Measurements from ENCODE around the gene APOA5. TPM values are rescaled to one million over a fixed set of nuclear protein-coding genes. Genes with fewer than 3 reads are reported as not detected.

APOA5 gene
- total and polyA plus RNA-seq, 2 experiments from 2014 or later = 0.18 to 0.35 TPM

DNA sequence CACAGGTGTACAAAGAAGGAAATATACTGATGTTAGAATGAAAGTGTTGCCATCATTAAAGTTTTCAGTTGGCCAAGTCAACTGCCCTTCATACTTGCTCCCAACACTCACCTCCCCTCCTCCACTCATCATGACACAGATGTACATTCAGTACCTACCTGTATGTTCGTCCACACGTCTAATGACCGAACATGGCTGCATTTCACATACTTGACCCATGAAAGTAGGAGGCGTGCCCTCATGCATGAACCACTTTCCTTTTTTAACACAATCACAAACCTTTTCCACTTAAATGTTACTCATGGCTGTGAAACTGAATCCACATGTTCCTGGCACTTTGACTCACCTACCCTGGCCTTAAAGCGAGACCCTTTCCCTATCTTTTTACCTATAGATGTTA is 15.7 kb downstream of the APOA5 start:
- no peak overlapping the region for H3K4me3 ChIP-seq
- H3K9me2 ChIP-seq (ENCODE audit: insufficient read depth) = no peaks in the 10 kb centered on the region
- Mint-ChIP-seq H3K4me1 (peaks cover 18% of the 10 kb centered on the region), H3K27ac (peak overlapping the region; percentile 5; the same call in 1 of the 2 replicates), H3K27me3 (ENCODE audit: insufficient read depth, low read depth, poor library complexity) (peaks cover 4% of the 10 kb centered on the region), H3K4me3 (no peak overlapping the region), H3K9me3 (no peaks in the 10 kb centered on the region), H3K36me3 (ENCODE audit: low read depth) (peaks cover 44% of the 10 kb centered on the region)
- no peak overlapping the region for H3K4me2 ChIP-seq
- 0 out of 2 replicates have a peak, but pooled peaks cover 5% of the 10 kb centered on the region for H3F3A ChIP-seq (replicated peaks; ENCODE audit: low read depth)
- H3K27ac ChIP-seq (ENCODE audit: low read depth) = no peak overlapping the region
- DNase-seq (ENCODE audit: low spot score) (no peak), ATAC-seq (no peak)
- H3K79me2 ChIP-seq (replicated peaks; ENCODE audit: insufficient read depth) = peaks cover 13% of the 10 kb centered on the region
- H3K4me1 ChIP-seq (ENCODE audit: insufficient read depth) = peaks cover 20% of the 10 kb centered on the region
- no peak overlapping the region for H2AFZ ChIP-seq
- H4K20me1 ChIP-seq (replicated peaks; ENCODE audit: insufficient read depth) = peaks cover 8% of the 10 kb centered on the region; the same call in 1 of the 2 replicates
- no peak for TF ChIP-seq EZH2phosphoT487 (IDR thresholded peaks at IDR 0.05; ENCODE audit: unreplicated experiment)
- TF ChIP-seq, protein P1, sequence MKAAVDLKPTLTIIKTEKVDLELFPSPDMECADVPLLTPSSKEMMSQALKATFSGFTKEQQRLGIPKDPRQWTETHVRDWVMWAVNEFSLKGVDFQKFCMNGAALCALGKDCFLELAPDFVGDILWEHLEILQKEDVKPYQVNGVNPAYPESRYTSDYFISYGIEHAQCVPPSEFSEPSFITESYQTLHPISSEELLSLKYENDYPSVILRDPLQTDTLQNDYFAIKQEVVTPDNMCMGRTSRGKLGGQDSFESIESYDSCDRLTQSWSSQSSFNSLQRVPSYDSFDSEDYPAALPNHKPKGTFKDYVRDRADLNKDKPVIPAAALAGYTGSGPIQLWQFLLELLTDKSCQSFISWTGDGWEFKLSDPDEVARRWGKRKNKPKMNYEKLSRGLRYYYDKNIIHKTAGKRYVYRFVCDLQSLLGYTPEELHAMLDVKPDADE (IDR thresholded peaks at IDR 0.05) = no peak
- TF ChIP-seq, protein P2, sequence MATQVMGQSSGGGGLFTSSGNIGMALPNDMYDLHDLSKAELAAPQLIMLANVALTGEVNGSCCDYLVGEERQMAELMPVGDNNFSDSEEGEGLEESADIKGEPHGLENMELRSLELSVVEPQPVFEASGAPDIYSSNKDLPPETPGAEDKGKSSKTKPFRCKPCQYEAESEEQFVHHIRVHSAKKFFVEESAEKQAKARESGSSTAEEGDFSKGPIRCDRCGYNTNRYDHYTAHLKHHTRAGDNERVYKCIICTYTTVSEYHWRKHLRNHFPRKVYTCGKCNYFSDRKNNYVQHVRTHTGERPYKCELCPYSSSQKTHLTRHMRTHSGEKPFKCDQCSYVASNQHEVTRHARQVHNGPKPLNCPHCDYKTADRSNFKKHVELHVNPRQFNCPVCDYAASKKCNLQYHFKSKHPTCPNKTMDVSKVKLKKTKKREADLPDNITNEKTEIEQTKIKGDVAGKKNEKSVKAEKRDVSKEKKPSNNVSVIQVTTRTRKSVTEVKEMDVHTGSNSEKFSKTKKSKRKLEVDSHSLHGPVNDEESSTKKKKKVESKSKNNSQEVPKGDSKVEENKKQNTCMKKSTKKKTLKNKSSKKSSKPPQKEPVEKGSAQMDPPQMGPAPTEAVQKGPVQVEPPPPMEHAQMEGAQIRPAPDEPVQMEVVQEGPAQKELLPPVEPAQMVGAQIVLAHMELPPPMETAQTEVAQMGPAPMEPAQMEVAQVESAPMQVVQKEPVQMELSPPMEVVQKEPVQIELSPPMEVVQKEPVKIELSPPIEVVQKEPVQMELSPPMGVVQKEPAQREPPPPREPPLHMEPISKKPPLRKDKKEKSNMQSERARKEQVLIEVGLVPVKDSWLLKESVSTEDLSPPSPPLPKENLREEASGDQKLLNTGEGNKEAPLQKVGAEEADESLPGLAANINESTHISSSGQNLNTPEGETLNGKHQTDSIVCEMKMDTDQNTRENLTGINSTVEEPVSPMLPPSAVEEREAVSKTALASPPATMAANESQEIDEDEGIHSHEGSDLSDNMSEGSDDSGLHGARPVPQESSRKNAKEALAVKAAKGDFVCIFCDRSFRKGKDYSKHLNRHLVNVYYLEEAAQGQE (IDR thresholded peaks at IDR 0.05; ENCODE audit: unreplicated experiment) = no peak
- TF ChIP-seq EZH2 (IDR thresholded peaks at IDR 0.05; ENCODE audit: low read depth, unreplicated experiment) = no peak
- TF ChIP-seq, protein P3, sequence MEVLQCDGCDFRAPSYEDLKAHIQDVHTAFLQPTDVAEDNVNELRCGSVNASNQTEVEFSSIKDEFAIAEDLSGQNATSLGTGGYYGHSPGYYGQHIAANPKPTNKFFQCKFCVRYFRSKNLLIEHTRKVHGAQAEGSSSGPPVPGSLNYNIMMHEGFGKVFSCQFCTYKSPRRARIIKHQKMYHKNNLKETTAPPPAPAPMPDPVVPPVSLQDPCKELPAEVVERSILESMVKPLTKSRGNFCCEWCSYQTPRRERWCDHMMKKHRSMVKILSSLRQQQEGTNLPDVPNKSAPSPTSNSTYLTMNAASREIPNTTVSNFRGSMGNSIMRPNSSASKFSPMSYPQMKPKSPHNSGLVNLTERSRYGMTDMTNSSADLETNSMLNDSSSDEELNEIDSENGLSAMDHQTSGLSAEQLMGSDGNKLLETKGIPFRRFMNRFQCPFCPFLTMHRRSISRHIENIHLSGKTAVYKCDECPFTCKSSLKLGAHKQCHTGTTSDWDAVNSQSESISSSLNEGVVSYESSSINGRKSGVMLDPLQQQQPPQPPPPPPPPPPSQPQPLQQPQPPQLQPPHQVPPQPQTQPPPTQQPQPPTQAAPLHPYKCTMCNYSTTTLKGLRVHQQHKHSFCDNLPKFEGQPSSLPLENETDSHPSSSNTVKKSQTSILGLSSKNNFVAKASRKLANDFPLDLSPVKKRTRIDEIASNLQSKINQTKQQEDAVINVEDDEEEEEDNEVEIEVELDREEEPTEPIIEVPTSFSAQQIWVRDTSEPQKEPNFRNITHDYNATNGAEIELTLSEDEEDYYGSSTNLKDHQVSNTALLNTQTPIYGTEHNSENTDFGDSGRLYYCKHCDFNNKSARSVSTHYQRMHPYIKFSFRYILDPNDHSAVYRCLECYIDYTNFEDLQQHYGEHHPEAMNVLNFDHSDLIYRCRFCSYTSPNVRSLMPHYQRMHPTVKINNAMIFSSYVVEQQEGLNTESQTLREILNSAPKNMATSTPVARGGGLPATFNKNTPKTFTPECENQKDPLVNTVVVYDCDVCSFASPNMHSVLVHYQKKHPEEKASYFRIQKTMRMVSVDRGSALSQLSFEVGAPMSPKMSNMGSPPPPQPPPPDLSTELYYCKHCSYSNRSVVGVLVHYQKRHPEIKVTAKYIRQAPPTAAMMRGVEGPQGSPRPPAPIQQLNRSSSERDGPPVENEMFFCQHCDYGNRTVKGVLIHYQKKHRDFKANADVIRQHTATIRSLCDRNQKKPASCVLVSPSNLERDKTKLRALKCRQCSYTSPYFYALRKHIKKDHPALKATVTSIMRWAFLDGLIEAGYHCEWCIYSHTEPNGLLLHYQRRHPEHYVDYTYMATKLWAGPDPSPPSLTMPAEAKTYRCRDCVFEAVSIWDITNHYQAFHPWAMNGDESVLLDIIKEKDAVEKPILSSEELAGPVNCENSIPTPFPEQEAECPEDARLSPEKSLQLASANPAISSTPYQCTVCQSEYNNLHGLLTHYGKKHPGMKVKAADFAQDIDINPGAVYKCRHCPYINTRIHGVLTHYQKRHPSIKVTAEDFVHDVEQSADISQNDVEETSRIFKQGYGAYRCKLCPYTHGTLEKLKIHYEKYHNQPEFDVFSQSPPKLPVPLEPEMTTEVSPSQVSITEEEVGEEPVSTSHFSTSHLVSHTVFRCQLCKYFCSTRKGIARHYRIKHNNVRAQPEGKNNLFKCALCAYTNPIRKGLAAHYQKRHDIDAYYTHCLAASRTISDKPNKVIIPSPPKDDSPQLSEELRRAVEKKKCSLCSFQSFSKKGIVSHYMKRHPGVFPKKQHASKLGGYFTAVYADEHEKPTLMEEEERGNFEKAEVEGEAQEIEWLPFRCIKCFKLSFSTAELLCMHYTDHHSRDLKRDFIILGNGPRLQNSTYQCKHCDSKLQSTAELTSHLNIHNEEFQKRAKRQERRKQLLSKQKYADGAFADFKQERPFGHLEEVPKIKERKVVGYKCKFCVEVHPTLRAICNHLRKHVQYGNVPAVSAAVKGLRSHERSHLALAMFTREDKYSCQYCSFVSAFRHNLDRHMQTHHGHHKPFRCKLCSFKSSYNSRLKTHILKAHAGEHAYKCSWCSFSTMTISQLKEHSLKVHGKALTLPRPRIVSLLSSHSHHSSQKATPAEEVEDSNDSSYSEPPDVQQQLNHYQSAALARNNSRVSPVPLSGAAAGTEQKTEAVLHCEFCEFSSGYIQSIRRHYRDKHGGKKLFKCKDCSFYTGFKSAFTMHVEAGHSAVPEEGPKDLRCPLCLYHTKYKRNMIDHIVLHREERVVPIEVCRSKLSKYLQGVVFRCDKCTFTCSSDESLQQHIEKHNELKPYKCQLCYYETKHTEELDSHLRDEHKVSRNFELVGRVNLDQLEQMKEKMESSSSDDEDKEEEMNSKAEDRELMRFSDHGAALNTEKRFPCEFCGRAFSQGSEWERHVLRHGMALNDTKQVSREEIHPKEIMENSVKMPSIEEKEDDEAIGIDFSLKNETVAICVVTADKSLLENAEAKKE (CRISPR knock-in tag; IDR thresholded peaks at IDR 0.05) = no peak
- no peak for TF ChIP-seq CREB1 (CRISPR knock-in tag; IDR thresholded peaks at IDR 0.05; ENCODE audit: low read depth)
- no peak for TF ChIP-seq STAT1 (IDR thresholded peaks at IDR 0.05; ENCODE audit: unreplicated experiment)
- TF ChIP-seq JUNB (IDR thresholded peaks at IDR 0.05; ENCODE audit: unreplicated experiment) = no peak
- no peak for TF ChIP-seq ZNF114 (CRISPR knock-in tag; IDR thresholded peaks at IDR 0.05)
- TF ChIP-seq, protein P4, sequence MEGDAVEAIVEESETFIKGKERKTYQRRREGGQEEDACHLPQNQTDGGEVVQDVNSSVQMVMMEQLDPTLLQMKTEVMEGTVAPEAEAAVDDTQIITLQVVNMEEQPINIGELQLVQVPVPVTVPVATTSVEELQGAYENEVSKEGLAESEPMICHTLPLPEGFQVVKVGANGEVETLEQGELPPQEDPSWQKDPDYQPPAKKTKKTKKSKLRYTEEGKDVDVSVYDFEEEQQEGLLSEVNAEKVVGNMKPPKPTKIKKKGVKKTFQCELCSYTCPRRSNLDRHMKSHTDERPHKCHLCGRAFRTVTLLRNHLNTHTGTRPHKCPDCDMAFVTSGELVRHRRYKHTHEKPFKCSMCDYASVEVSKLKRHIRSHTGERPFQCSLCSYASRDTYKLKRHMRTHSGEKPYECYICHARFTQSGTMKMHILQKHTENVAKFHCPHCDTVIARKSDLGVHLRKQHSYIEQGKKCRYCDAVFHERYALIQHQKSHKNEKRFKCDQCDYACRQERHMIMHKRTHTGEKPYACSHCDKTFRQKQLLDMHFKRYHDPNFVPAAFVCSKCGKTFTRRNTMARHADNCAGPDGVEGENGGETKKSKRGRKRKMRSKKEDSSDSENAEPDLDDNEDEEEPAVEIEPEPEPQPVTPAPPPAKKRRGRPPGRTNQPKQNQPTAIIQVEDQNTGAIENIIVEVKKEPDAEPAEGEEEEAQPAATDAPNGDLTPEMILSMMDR (conservative IDR thresholded peaks at IDR 0.05; ENCODE audit: low read depth in 2 of 2) = no peak
- no peak for TF ChIP-seq POLR2AphosphoS5 (IDR thresholded peaks at IDR 0.05; ENCODE audit: low read depth)
- no peak for TF ChIP-seq ZNF331 (CRISPR knock-in tag; IDR thresholded peaks at IDR 0.05; ENCODE audit: low read depth)
- TF ChIP-seq NANOG (IDR thresholded peaks at IDR 0.05; ENCODE audit: borderline replicate concordance) = no peak
- no peaks in the 10 kb centered on the region for H3K27me3 ChIP-seq (ENCODE audit: insufficient read depth)
- peaks cover 29% of the 10 kb centered on the region for H3K36me3 ChIP-seq (ENCODE audit: insufficient read depth)
